HepG2 (cell line): Measurements from ENCODE around the gene GATAD2B. TPM values are rescaled to one million over a fixed set of nuclear protein-coding genes. Genes with fewer than 3 reads are reported as not detected.

Experiments used
- ATAC-seq: fragments of 200-7000 bp; cut with Tn5 transposase; 3 replicates; pipeline ENCODE4 v1.9.1; 2020; ENCODE audit warnings: mild to moderate bottlenecking, moderate library complexity
- BruUV-seq: library from RNA; stranded (reverse); fragments of 400-500 nt; replicated peaks from 2 replicates; lab custom pipeline; 2021; lab: Mats Ljungman, UMichigan
- CTCF ChIA-PET: fragments of 300-600 bp; formaldehyde crosslinking; extraction: SDS; loops from one replicate; lab custom pipeline; 2021; ENCODE audit warnings: low total read pairs, inconsistent platforms, low intra/inter-chr PET ratio; lab: Yijun Ruan, JAX
- POLR2A ChIA-PET: fragments of 350-600 bp; sonication (Branson Sonifier 250); formaldehyde crosslinking; loops from one replicate; lab custom pipeline; 2020; ENCODE audit warnings: antibody characterized with exemption, inconsistent platforms; lab: Yijun Ruan, JAX
- DNase-seq: peaks from one replicate; pipeline ENCODE4 v3.0.0-alpha.2; 2015; ENCODE audit warnings: low spot score
- FAIRE-seq: peaks from 3 replicates; lab custom pipeline; 2011; peaks lifted over from hg19 to GRCh38; lab: Jason Lieb, UNC
- H2AFZ ChIP-seq: one replicate; pipeline ENCODE4 v1.6.1; 2011; ENCODE audit warnings: low read length, inconsistent platforms
- H3K27ac ChIP-seq: fragments of 300-600 bp; 3 replicates; pipeline ENCODE4 v1.8.0; 2011; ENCODE audit warnings: mixed run types, mild to moderate bottlenecking, mixed read lengths, low read length, inconsistent platforms; ENCODE audit not compliant: insufficient read depth; ENCODE audit errors: extremely low read length
- H3K27me3 ChIP-seq, 2 experiments: fragments of 200-600 bp in 1 of 2; 2 replicates in 1 of 2; 3 replicates in 1 of 2; pipeline versions ENCODE4 v1.6.0 to v1.8.0; 2011; ENCODE audit warnings: low read length in 2 of 2, mild to moderate bottlenecking in 2 of 2, moderate library complexity in 2 of 2, inconsistent platforms in 1 of 2; ENCODE audit not compliant: insufficient read depth in 2 of 2, control insufficient read depth in 1 of 2
- H3K36me3 ChIP-seq, 2 experiments: fragments of 200-600 bp in 1 of 2; replicated peaks in 1 of 2; 2 replicates in 1 of 2; 3 replicates in 1 of 2; pipeline versions ENCODE4 v1.5.1 to v1.8.0; 2011; ENCODE audit warnings: low read length in 2 of 2, inconsistent platforms in 1 of 2; ENCODE audit not compliant: insufficient read depth in 2 of 2, control insufficient read depth in 1 of 2
- H3K4me1 ChIP-seq: 2 replicates; pipeline ENCODE4 v1.5.1; 2012; ENCODE audit warnings: low read length, inconsistent platforms; ENCODE audit not compliant: insufficient read depth
- H3K4me2 ChIP-seq: 2 replicates; pipeline ENCODE4 v1.6.0; 2011; ENCODE audit warnings: low read depth, low read length, inconsistent platforms
- H3K4me3 ChIP-seq, 3 experiments: fragments of 200-600 bp in 1 of 3; sonication (generic), shearing (Covaris generic) in 1 of 3; replicated peaks in 1 of 3; 2 replicates each; pipeline ENCODE4 v1.5.1; 2011 to 2016; ENCODE audit warnings: low read length in 3 of 3, inconsistent platforms in 2 of 3, low read depth in 2 of 3, mild to moderate bottlenecking in 2 of 3, control low read depth in 1 of 3, mixed read lengths in 1 of 3; ENCODE audit not compliant: insufficient read depth in 1 of 3
- H3K79me2 ChIP-seq: one replicate; pipeline ENCODE4 v1.6.1; 2011; ENCODE audit warnings: low read length, inconsistent platforms; ENCODE audit not compliant: insufficient read depth
- H3K9ac ChIP-seq: 2 replicates; pipeline ENCODE4 v1.6.0; 2011; ENCODE audit warnings: mild to moderate bottlenecking, low read depth, low read length, inconsistent platforms; ENCODE audit not compliant: insufficient read depth
- H3K9me3 ChIP-seq: 2 replicates; pipeline ENCODE4 v1.5.1; 2012; ENCODE audit warnings: mild to moderate bottlenecking, low read length
- H4K20me1 ChIP-seq: 2 replicates; pipeline ENCODE4 v1.6.0; 2011; ENCODE audit warnings: inconsistent platforms, mild to moderate bottlenecking, low read length, moderate library complexity; ENCODE audit not compliant: insufficient read depth
- AKNA ChIP-seq: sonication (generic); formaldehyde crosslinking; IDR thresholded peaks from 2 replicates; pipeline ENCODE4 v1.4.0; 2020; ENCODE audit warnings: missing genetic modification reagents, borderline replicate concordance
- BORCS8-MEF2B ChIP-seq: sonication (generic); formaldehyde crosslinking; IDR thresholded peaks from 2 replicates; pipeline ENCODE4 v1.8.0; 2022; ENCODE audit warnings: mild to moderate bottlenecking, missing genetic modification reagents
- HES4 ChIP-seq: sonication (generic); formaldehyde crosslinking; IDR thresholded peaks from 2 replicates; pipeline ENCODE4 v1.9.0; 2021; ENCODE audit warnings: mild to moderate bottlenecking, missing genetic modification reagents, borderline replicate concordance
- MAFK ChIP-seq, 2 experiments: IDR thresholded peaks in 1 of 2; conservative IDR thresholded peaks in 1 of 2; 2 replicates each; pipeline ENCODE4 v1.6.1; 2011; ENCODE audit warnings: improper control_type of control experiment in 2 of 2, low read length in 2 of 2
- NFIC ChIP-seq: IDR thresholded peaks from 2 replicates; pipeline ENCODE4 v1.6.1; 2012; ENCODE audit warnings: mild to moderate bottlenecking, low read length, inconsistent platforms
- ZNF101 ChIP-seq: sonication (generic); formaldehyde crosslinking; IDR thresholded peaks from 2 replicates; pipeline ENCODE4 v1.4.0; 2020; ENCODE audit warnings: mild to moderate bottlenecking, low read depth, missing genetic modification reagents, borderline replicate concordance
- ZNF503 ChIP-seq: sonication (generic); formaldehyde crosslinking; IDR thresholded peaks from 2 replicates; pipeline ENCODE4 v1.4.0; 2020; ENCODE audit warnings: missing genetic modification reagents
- WGBS: methylation state at CpG from one replicate; pipeline ENCODE4 v1.1.6; 2017; ENCODE audit warnings: low lambda C conversion rate; 5-methylcytosine and 5-hydroxymethylcytosine counted together
- in situ Hi-C: cut with HindIII; loops from 2 replicates; pipeline ENCODE4 v1.10.0; 2017; ENCODE audit warnings: low pct_unique_long_range_greater_than_20kb; ENCODE audit not compliant: extremely low pct_ligation_motif_present
- intact Hi-C: fragments of 100-400 bp; cut with micrococcal nuclease; formaldehyde crosslinking; loops from one replicate; pipeline ENCODE4 v1.10.0; 2022; ENCODE audit not compliant: unreplicated experiment
- polyA plus RNA-seq, 8 experiments: library from polyadenylated mRNA; depleted of rRNA in 3 of 8; stranded (reverse) in 7 of 8; unstranded in 1 of 8; fragments of >200 nt; fragmentation: Illumina TruSeq in 4 of 8; extraction: Trizol in 4 of 8; gene quantifications; 2 replicates each; pipeline versions ENCODE4 v1.2.1 to v1.2.3, GENCODE V29; 2011 to 2016; ENCODE audit warnings: low read depth in 4 of 8, missing spikeins in 1 of 8, mixed read lengths in 1 of 8; ENCODE audit not compliant: insufficient read depth in 1 of 8
- total RNA-seq, 5 experiments: library from RNA; depleted of rRNA; stranded (reverse); fragments of >200 nt; fragmentation: Illumina TruSeq; extraction: Trizol; gene quantifications; 2 replicates each; pipeline ENCODE4 v1.2.3, GENCODE V29; 2016; ENCODE audit warnings: low read depth in 1 of 5
- TF ChIP-seq, protein P1 (sequence below): sonication (generic); formaldehyde crosslinking; IDR thresholded peaks from 2 replicates; pipeline ENCODE4 v1.5.0; 2020; ENCODE audit warnings: mild to moderate bottlenecking, missing genetic modification reagents
- TF ChIP-seq, protein P2 (sequence below): sonication (generic); formaldehyde crosslinking; IDR thresholded peaks from 2 replicates; pipeline ENCODE4 v1.4.0; 2020; ENCODE audit warnings: mild to moderate bottlenecking, low read depth, missing genetic modification reagents

Gene GATAD2B
- total and polyA plus RNA-seq, 2 of the 13 experiments (the other 11 are each of a cell fraction or from before 2014, with no cell fraction given): 3.2 to 5.2 TPM

DNA sequence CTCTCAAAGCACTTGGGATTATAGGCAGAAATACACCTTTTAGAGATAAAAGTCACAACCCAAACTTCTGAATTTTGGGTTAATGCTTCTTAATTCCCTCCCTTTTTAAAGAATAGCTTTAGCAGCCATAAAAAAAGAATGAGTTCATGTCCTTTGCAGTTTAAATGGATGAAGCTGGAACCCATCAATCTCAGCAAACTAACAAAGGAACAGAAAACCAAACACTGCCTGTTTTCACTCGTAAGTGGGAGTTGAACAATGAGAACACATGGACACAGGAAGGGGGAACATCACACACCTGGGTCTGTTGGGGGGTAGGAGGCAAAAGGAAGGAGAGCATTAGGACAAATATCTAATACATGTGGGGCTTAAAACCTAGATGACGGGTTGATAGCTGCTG is 91.7 kb downstream of the GATAD2B start (continued):
- TF ChIP-seq, protein P1, sequence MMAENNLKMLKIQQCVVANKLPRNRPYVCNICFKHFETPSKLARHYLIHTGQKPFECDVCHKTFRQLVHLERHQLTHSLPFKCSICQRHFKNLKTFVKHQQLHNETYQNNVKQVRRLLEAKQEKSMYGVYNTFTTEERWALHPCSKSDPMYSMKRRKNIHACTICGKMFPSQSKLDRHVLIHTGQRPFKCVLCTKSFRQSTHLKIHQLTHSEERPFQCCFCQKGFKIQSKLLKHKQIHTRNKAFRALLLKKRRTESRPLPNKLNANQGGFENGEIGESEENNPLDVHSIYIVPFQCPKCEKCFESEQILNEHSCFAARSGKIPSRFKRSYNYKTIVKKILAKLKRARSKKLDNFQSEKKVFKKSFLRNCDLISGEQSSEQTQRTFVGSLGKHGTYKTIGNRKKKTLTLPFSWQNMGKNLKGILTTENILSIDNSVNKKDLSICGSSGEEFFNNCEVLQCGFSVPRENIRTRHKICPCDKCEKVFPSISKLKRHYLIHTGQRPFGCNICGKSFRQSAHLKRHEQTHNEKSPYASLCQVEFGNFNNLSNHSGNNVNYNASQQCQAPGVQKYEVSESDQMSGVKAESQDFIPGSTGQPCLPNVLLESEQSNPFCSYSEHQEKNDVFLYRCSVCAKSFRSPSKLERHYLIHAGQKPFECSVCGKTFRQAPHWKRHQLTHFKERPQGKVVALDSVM (CRISPR knock-in tag): no peak
- TF ChIP-seq, protein P2, sequence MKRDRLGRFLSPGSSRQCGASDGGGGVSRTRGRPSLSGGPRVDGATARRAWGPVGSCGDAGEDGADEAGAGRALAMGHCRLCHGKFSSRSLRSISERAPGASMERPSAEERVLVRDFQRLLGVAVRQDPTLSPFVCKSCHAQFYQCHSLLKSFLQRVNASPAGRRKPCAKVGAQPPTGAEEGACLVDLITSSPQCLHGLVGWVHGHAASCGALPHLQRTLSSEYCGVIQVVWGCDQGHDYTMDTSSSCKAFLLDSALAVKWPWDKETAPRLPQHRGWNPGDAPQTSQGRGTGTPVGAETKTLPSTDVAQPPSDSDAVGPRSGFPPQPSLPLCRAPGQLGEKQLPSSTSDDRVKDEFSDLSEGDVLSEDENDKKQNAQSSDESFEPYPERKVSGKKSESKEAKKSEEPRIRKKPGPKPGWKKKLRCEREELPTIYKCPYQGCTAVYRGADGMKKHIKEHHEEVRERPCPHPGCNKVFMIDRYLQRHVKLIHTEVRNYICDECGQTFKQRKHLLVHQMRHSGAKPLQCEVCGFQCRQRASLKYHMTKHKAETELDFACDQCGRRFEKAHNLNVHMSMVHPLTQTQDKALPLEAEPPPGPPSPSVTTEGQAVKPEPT (CRISPR knock-in tag): no peak
- TF ChIP-seq ZNF101 (CRISPR knock-in tag): no peak
- no peak for TF ChIP-seq NFIC
- TF ChIP-seq HES4 (CRISPR knock-in tag): no peak

DNA sequence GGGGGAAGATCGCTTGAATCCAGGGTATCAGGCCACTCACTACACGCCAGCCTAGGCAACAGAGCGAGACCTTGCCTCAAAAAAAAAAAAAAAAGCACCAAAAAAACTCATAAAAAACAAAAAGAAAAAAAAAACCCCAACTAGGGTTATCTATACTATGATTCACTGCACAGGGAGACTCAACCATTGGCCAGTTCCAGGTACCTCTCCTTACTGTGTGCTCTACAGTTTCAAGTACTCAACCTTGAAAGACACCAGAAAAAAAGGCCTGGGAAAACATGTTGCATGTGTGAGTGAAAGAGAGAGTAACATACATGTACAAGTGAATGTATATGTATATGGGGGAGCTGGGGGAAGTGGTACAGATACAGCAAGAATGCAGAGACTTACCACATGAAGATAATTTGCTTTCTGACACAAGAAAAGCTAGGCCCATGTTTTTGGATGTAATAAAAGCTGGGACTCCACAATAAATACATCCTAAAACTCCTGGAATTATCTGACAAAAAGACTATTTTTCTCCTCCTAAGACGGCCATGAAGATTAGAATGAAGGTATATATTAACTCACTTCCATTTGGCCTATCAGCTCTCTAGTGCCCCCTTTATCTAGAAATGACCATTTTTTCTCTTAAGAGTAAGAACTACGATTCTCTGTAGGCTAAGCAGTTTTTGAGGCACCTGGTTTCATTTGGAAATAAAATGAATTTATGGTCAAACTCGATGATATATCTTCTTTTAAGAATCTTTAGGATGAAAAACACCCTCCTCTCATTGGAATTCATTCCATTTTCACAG is 95.4 kb downstream of the GATAD2B start:
- POLR2A ChIA-PET: no interaction called here
- Histone ChIP-seq H3K4me3 (no peak overlapping the region), H3K79me2 (no peaks in the 10 kb centered on the region), H3K27me3 (no peaks in the 10 kb centered on the region), H3K9me3 (no peaks in the 10 kb centered on the region), H3K4me2 (no peak overlapping the region), H2AFZ (no peak overlapping the region), H3K27ac (no peak overlapping the region), H3K36me3 (peaks cover 10 to 24% of the 10 kb centered on the region in 2 experiments; a peak in 4 of 5 replicates), H3K4me1 (no peaks in the 10 kb centered on the region), H4K20me1 (no peaks in the 10 kb centered on the region), H3K9ac (no peak overlapping the region)
- TSS peak; percentile 52 for BruUV-seq
- WGBS: 87% methylated on average over 6 of the region's 6 CpGs
- no peak for ATAC-seq
- no peak for FAIRE-seq
- CTCF ChIA-PET: no interaction called here
- in situ Hi-C loops (loop anchor here (10.0 kb wide), 1 partner anchor 117 kb away; the partner anchor contains the start of gene DENND4B), intact Hi-C loops (loop anchor here (10.0 kb wide), 1 partner anchor 87 kb away; no protein-coding TSS in a partner anchor)
- no peak for DNase-seq
- TF ChIP-seq ZNF503 (no peak), BORCS8-MEF2B (CRISPR knock-in tag) (no peak), AKNA (CRISPR knock-in tag) (no peak), MAFK (conservative IDR thresholded peaks at IDR 0.05 in 1 of 2, IDR thresholded peaks at IDR 0.05 in 1 of 2; ENCODE audit: low read length in 2 of 2) (no peak)
